GM12878 (cell line): Measurements from ENCODE around the gene MYH9. TPM values are rescaled to one million over a fixed set of nuclear protein-coding genes. Genes with fewer than 3 reads are reported as not detected.
A peak's percentile ranks its signal among the peaks of the same experiment; 100 is the strongest.

Experiments used
- CBX5 ChIP-seq: sonication (generic); IDR thresholded peaks from 2 replicates; pipeline ENCODE4 v1.6.1; 2016; ENCODE audit warnings: low read depth, moderate library complexity, mild to moderate bottlenecking, inconsistent platforms
- CEBPB ChIP-seq, 2 experiments: fragments of 150-350 bp in 1 of 2; IDR thresholded peaks; 2 replicates each; pipeline ENCODE4 v1.6.1; 2012 to 2014; ENCODE audit warnings: low read depth in 2 of 2, low read length in 2 of 2, borderline replicate concordance in 1 of 2, inconsistent platforms in 1 of 2
- CREB1 ChIP-seq: IDR thresholded peaks from 2 replicates; pipeline ENCODE4 v1.6.1; 2012; ENCODE audit warnings: low read depth, mild to moderate bottlenecking, inconsistent platforms
- EP300 ChIP-seq, 2 experiments: fragments of 150-350 bp in 1 of 2; IDR thresholded peaks; 2 replicates each; pipeline ENCODE4 v1.6.1; 2011 to 2012; ENCODE audit warnings: low read depth in 2 of 2, low read length in 2 of 2, borderline replicate concordance in 1 of 2, improper control_type of control experiment in 1 of 2, inconsistent platforms in 1 of 2; ENCODE audit not compliant: control insufficient read depth in 1 of 2
- ESRRA ChIP-seq: IDR thresholded peaks from 2 replicates; pipeline ENCODE4 v1.6.1; 2012; ENCODE audit warnings: mild to moderate bottlenecking, low read length, improper control_type of control experiment
- FOXK2 ChIP-seq: fragments of 450-650 bp; IDR thresholded peaks from 2 replicates; pipeline ENCODE4 v1.6.1; 2017; ENCODE audit warnings: mild to moderate bottlenecking, moderate library complexity
- FOXM1 ChIP-seq: IDR thresholded peaks from 2 replicates; pipeline ENCODE4 v1.6.1; 2012; ENCODE audit warnings: low read depth, mild to moderate bottlenecking, inconsistent platforms, low read length, moderate library complexity
- HDAC2 ChIP-seq: fragments of 200-600 bp; sonication (generic); IDR thresholded peaks from 2 replicates; pipeline ENCODE4 v1.6.1; 2017
- HDGF ChIP-seq: fragments of 450-650 bp; IDR thresholded peaks from 2 replicates; pipeline ENCODE4 v1.6.1; 2016; ENCODE audit warnings: antibody characterized with exemption
- IKZF1 ChIP-seq: fragments of 450-650 bp; conservative IDR thresholded peaks from 2 replicates; pipeline ENCODE4 v1.6.1; 2017; ENCODE audit warnings: antibody characterized with exemption, mild to moderate bottlenecking
- MEF2B ChIP-seq: fragments of 450-650 bp; IDR thresholded peaks from 2 replicates; pipeline ENCODE4 v1.6.1; 2018; ENCODE audit warnings: mild to moderate bottlenecking, moderate library complexity; ENCODE audit not compliant: partially characterized antibody, poor library complexity, severe bottlenecking
- NFYA ChIP-seq: IDR thresholded peaks from 2 replicates; pipeline ENCODE4 v1.6.1; 2011; ENCODE audit warnings: low read depth, mild to moderate bottlenecking, low read length, improper control_type of control experiment, borderline replicate concordance
- NFYB ChIP-seq: IDR thresholded peaks from 2 replicates; pipeline ENCODE4 v1.6.1; 2011; ENCODE audit warnings: low read depth, mild to moderate bottlenecking, low read length, improper control_type of control experiment, moderate library complexity; ENCODE audit not compliant: insufficient read depth
- NRF1 ChIP-seq: conservative IDR thresholded peaks from 2 replicates; pipeline ENCODE4 v1.6.1; 2011; ENCODE audit warnings: mild to moderate bottlenecking, low read depth, low read length, improper control_type of control experiment
- PAX8 ChIP-seq: fragments of 450-650 bp; IDR thresholded peaks from 2 replicates; pipeline ENCODE4 v1.6.1; 2017; ENCODE audit warnings: mild to moderate bottlenecking, moderate library complexity
- POLR2A ChIP-seq: IDR thresholded peaks from 2 replicates; pipeline ENCODE4 v1.6.1; 2011; ENCODE audit warnings: low read depth, mild to moderate bottlenecking, low read length
- TBL1XR1 ChIP-seq: IDR thresholded peaks from 2 replicates; pipeline ENCODE4 v1.6.1; 2012; ENCODE audit warnings: low read depth, low read length, improper control_type of control experiment
- TCF3 ChIP-seq: IDR thresholded peaks from 2 replicates; pipeline ENCODE4 v1.6.1; 2012; ENCODE audit warnings: low read depth, mild to moderate bottlenecking, low read length, borderline replicate concordance; ENCODE audit not compliant: insufficient read depth
- polyA plus RNA-seq, 11 experiments: library from polyadenylated mRNA; depleted of rRNA in 4 of 11; unstranded in 6 of 11; stranded (reverse) in 5 of 11; fragments of >200 nt; fragmentation: Nextera tagmentation in 4 of 11; fragmentation: Illumina TruSeq in 1 of 11; extraction: Ambion mirVana in 4 of 11; extraction: Trizol in 1 of 11; gene quantifications; 1 replicate in 1 of 11; 2 replicates in 10 of 11; pipeline versions ENCODE4 v1.2.1 to v1.2.3, GENCODE V29; 2011 to 2016; ENCODE audit warnings: inconsistent platforms in 2 of 11, missing spikeins in 2 of 11, low read depth in 1 of 11
- total RNA-seq, 4 experiments: library from RNA; depleted of rRNA in 3 of 4; stranded (reverse); fragments of >200 nt in 3 of 4; fragmentation: Illumina TruSeq in 1 of 4; extraction: Trizol in 1 of 4; gene quantifications; 2 replicates each; pipeline versions ENCODE4 v1.2.1 to v1.2.3, GENCODE V29; 2013 to 2021
- TF ChIP-seq, protein P1 (sequence below): IDR thresholded peaks from 2 replicates; pipeline ENCODE4 v1.6.1; 2012; ENCODE audit warnings: low read depth, low read length, improper control_type of control experiment
- TF ChIP-seq, protein P2 (sequence below): fragments of 450-650 bp; IDR thresholded peaks from 2 replicates; pipeline ENCODE4 v1.6.1; 2017; ENCODE audit warnings: mild to moderate bottlenecking, moderate library complexity
- TF ChIP-seq, protein P3 (sequence below): fragments of 450-650 bp; IDR thresholded peaks from 2 replicates; pipeline ENCODE4 v1.6.1; 2018; ENCODE audit warnings: borderline replicate concordance, mild to moderate bottlenecking; ENCODE audit not compliant: partially characterized antibody

The MYH9 gene
- total and polyA plus RNA-seq, 10 of the 15 experiments (the other 5 are each of a cell fraction or from before 2014, with no cell fraction given), result 5.1 to 525 (median 145) TPM

DNA sequence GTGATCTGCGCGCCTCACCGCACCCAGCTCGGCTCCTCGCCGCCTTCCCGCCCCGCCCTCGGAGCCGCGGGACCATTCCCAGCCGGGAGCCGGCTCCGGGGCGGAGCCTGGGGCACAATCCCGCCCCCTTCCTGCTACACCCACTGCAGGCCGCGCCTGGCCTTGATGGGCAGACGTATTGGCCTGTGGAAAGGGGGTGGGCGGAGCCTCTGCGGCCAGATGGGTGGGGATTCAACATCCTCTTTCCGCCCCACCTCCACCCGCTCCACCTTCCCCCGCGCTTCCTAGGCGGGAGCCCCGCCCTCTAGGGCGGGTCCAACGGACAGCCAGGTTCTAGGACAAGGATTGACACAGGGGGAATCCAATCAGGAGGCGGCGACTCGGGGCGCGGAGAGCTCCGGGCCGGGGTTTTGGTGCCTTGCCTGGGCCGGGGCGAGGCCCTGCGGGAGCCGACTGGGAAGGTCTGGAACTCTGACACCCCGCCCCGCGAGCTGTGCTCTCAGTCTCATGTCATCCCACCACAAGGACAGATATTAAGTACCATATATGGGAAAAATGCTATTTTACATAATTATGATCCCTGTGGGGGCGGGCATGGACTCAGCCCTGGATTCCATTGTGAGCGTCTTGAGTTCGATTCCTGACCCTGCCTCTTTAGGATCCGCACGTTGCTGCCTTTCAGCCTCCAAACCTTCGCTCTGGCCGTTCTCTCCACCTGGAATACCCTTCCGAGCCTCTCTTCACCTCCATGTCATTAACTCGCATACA lies at the start of gene MYH9 (continued):
- TF ChIP-seq EP300 (IDR thresholded peaks at IDR 0.05; ENCODE audit: borderline replicate concordance in 1 of 2, control insufficient read depth in 1 of 2, low read depth in 2 of 2, low read length in 2 of 2), result no peak
- no peak for TF ChIP-seq FOXM1
- TF ChIP-seq HDAC2, result no peak
- TF ChIP-seq CREB1, result no peak; the same call in none of the 2 replicates
- TF ChIP-seq, protein P1, sequence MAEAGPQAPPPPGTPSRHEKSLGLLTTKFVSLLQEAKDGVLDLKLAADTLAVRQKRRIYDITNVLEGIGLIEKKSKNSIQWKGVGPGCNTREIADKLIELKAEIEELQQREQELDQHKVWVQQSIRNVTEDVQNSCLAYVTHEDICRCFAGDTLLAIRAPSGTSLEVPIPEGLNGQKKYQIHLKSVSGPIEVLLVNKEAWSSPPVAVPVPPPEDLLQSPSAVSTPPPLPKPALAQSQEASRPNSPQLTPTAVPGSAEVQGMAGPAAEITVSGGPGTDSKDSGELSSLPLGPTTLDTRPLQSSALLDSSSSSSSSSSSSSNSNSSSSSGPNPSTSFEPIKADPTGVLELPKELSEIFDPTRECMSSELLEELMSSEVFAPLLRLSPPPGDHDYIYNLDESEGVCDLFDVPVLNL, result peak; percentile 61; the same call in 1 of the 2 replicates
- TF ChIP-seq CBX5, result no peak
- TF ChIP-seq MEF2B, result no peak
- peak; percentile 95 for TF ChIP-seq NFYB
- TF ChIP-seq, protein P2, sequence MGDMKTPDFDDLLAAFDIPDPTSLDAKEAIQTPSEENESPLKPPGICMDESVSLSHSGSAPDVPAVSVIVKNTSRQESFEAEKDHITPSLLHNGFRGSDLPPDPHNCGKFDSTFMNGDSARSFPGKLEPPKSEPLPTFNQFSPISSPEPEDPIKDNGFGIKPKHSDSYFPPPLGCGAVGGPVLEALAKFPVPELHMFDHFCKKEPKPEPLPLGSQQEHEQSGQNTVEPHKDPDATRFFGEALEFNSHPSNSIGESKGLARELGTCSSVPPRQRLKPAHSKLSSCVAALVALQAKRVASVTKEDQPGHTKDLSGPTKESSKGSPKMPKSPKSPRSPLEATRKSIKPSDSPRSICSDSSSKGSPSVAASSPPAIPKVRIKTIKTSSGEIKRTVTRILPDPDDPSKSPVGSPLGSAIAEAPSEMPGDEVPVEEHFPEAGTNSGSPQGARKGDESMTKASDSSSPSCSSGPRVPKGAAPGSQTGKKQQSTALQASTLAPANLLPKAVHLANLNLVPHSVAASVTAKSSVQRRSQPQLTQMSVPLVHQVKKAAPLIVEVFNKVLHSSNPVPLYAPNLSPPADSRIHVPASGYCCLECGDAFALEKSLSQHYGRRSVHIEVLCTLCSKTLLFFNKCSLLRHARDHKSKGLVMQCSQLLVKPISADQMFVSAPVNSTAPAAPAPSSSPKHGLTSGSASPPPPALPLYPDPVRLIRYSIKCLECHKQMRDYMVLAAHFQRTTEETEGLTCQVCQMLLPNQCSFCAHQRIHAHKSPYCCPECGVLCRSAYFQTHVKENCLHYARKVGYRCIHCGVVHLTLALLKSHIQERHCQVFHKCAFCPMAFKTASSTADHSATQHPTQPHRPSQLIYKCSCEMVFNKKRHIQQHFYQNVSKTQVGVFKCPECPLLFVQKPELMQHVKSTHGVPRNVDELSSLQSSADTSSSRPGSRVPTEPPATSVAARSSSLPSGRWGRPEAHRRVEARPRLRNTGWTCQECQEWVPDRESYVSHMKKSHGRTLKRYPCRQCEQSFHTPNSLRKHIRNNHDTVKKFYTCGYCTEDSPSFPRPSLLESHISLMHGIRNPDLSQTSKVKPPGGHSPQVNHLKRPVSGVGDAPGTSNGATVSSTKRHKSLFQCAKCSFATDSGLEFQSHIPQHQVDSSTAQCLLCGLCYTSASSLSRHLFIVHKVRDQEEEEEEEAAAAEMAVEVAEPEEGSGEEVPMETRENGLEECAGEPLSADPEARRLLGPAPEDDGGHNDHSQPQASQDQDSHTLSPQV, result no peak
- no peak for TF ChIP-seq CEBPB (IDR thresholded peaks at IDR 0.05; ENCODE audit: borderline replicate concordance in 1 of 2, low read depth in 2 of 2, low read length in 2 of 2)
- no peak for TF ChIP-seq TCF3
- peak; percentile 46 for TF ChIP-seq NFYA
- TF ChIP-seq TBL1XR1, result no peak; the same call in 1 of the 2 replicates
- TF ChIP-seq FOXK2, result no peak
- TF ChIP-seq IKZF1, result peak; percentile 90
- TF ChIP-seq, protein P3, sequence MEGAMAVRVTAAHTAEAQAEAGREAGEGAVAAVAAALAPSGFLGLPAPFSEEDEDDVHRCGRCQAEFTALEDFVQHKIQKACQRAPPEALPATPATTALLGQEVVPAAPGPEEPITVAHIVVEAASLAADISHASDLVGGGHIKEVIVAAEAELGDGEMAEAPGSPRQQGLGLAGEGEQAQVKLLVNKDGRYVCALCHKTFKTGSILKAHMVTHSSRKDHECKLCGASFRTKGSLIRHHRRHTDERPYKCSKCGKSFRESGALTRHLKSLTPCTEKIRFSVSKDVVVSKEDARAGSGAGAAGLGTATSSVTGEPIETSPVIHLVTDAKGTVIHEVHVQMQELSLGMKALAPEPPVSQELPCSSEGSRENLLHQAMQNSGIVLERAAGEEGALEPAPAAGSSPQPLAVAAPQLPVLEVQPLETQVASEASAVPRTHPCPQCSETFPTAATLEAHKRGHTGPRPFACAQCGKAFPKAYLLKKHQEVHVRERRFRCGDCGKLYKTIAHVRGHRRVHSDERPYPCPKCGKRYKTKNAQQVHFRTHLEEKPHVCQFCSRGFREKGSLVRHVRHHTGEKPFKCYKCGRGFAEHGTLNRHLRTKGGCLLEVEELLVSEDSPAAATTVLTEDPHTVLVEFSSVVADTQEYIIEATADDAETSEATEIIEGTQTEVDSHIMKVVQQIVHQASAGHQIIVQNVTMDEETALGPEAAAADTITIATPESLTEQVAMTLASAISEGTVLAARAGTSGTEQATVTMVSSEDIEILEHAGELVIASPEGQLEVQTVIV, result peak; percentile 70
- TF ChIP-seq NRF1, result no peak
- no peak; the same call in 1 of the 2 replicates for TF ChIP-seq POLR2A
- no peak for TF ChIP-seq PAX8
- no peak for TF ChIP-seq ESRRA
- TF ChIP-seq HDGF, result peak; percentile 94
